Activated T-cell treated with anti-CD3 and anti-CD28 coated beads, Interleukin-2, amount 50 U/mL, for 24 hours (primary cell): ENCODE measurements around the gene MRPL37.
A peak's percentile ranks its signal among the peaks of the same experiment; 100 is the strongest.
"Not testable (repeated sequence)": the region's sequence is repeated elsewhere in the genome, so short reads cannot be mapped to it uniquely, and the experiment has no call there.

Experiments
- DNase-seq: peaks from one replicate; pipeline ENCODE4 v3.0.0-alpha.2; 2020
- H3K27ac Mint-ChIP-seq: 2 replicates; pipeline ENCODE4 v1.8.0; 2020; ENCODE audit warnings: mild to moderate bottlenecking, mixed read lengths
- H3K27me3 Mint-ChIP-seq: 2 replicates; pipeline ENCODE4 v1.8.0; 2020; ENCODE audit warnings: mixed read lengths
- H3K36me3 Mint-ChIP-seq: 2 replicates; pipeline ENCODE4 v1.8.0; 2020; ENCODE audit warnings: low read depth, mixed read lengths
- H3K4me1 Mint-ChIP-seq: 2 replicates; pipeline ENCODE4 v1.8.0; 2020; ENCODE audit warnings: low read depth, mixed read lengths
- H3K4me3 Mint-ChIP-seq: 2 replicates; pipeline ENCODE4 v1.8.0; 2020; ENCODE audit warnings: mild to moderate bottlenecking, moderate library complexity, mixed read lengths
- H3K9me3 Mint-ChIP-seq: 2 replicates; pipeline ENCODE4 v1.8.0; 2020; ENCODE audit warnings: mixed read lengths

Gene MRPL37

GRCh38 chr1:54166357-54166756, 33.6 kb upstream of the MRPL37 start:
- not testable (repeated sequence) for DNase-seq, H3K27ac Mint-ChIP-seq, H3K4me3 Mint-ChIP-seq, H3K27me3 Mint-ChIP-seq, H3K9me3 Mint-ChIP-seq, H3K36me3 Mint-ChIP-seq, H3K4me1 Mint-ChIP-seq

- Mint-ChIP-seq H3K4me3 (no peak overlapping the region), H3K27ac (no peak overlapping the region), H3K27me3 (no peaks in the 10 kb centered on the region), H3K36me3 (peaks cover 1% of the 10 kb centered on the region), H3K9me3 (no peaks in the 10 kb centered on the region), H3K4me1 (peaks cover 9% of the 10 kb centered on the region)
- no peak for DNase-seq
These were observed 32.4 kb upstream of the MRPL37 start for GRCh38 chr1:54167422-54168139.

GRCh38 chr1:54168206-54168965, 31.6 kb upstream of the MRPL37 start:
- DNase-seq = no peak
- no peaks in the 10 kb centered on the region for H3K27me3 Mint-ChIP-seq

GRCh38 chr1:54169068-54169467, 30.9 kb upstream of the MRPL37 start:
- no peak for DNase-seq
- H3K4me3 Mint-ChIP-seq = no peak overlapping the region
- H3K27me3 Mint-ChIP-seq = no peaks in the 10 kb centered on the region
- no peaks in the 10 kb centered on the region for H3K9me3 Mint-ChIP-seq
- H3K36me3 Mint-ChIP-seq = peaks cover 3% of the 10 kb centered on the region
- peaks cover 9% of the 10 kb centered on the region for H3K4me1 Mint-ChIP-seq
- no peak overlapping the region for H3K27ac Mint-ChIP-seq

More at GRCh38 chr1:54168206-54168965, 31.6 kb upstream of the MRPL37 start:
- peaks cover 3% of the 10 kb centered on the region for H3K36me3 Mint-ChIP-seq
- no peaks in the 10 kb centered on the region for H3K9me3 Mint-ChIP-seq
- H3K4me1 Mint-ChIP-seq = peaks cover 9% of the 10 kb centered on the region
- no peak overlapping the region for H3K27ac Mint-ChIP-seq
- H3K4me3 Mint-ChIP-seq = no peak overlapping the region

GRCh38 chr1:54171016-54171415, 29.0 kb upstream of the MRPL37 start:
- Mint-ChIP-seq H3K4me1 (peaks cover 9% of the 10 kb centered on the region), H3K4me3 (no peak overlapping the region), H3K27ac (peak overlapping the region; percentile 18), H3K9me3 (no peaks in the 10 kb centered on the region), H3K36me3 (peaks cover 11% of the 10 kb centered on the region), H3K27me3 (no peaks in the 10 kb centered on the region)
- DNase-seq = no peak

- H3K27ac Mint-ChIP-seq = no peak overlapping the region
- H3K27me3 Mint-ChIP-seq = no peaks in the 10 kb centered on the region
- DNase-seq = no peak
- peaks cover 13% of the 10 kb centered on the region for H3K36me3 Mint-ChIP-seq
- H3K9me3 Mint-ChIP-seq = no peaks in the 10 kb centered on the region
- H3K4me3 Mint-ChIP-seq = no peak overlapping the region
- peaks cover 9% of the 10 kb centered on the region for H3K4me1 Mint-ChIP-seq
These were observed 28.4 kb upstream of the MRPL37 start for GRCh38 chr1:54171606-54172005.

- Mint-ChIP-seq H3K36me3 (peaks cover 18% of the 10 kb centered on the region), H3K4me1 (peaks cover 9% of the 10 kb centered on the region), H3K27ac (no peak overlapping the region), H3K4me3 (no peak overlapping the region), H3K27me3 (no peaks in the 10 kb centered on the region), H3K9me3 (no peaks in the 10 kb centered on the region)
- DNase-seq = no peak
These were observed 27.1 kb upstream of the MRPL37 start for GRCh38 chr1:54172614-54173599.

- Mint-ChIP-seq H3K36me3 (peaks cover 26% of the 10 kb centered on the region), H3K9me3 (no peaks in the 10 kb centered on the region), H3K27ac (no peak overlapping the region), H3K27me3 (no peaks in the 10 kb centered on the region), H3K4me1 (peaks cover 9% of the 10 kb centered on the region), H3K4me3 (no peak overlapping the region)
- no peak for DNase-seq
These were observed 26.3 kb upstream of the MRPL37 start for GRCh38 chr1:54173681-54174080.

GRCh38 chr1:54174106-54174505, 25.9 kb upstream of the MRPL37 start:
- H3K9me3 Mint-ChIP-seq = no peaks in the 10 kb centered on the region
- H3K27ac Mint-ChIP-seq = no peak overlapping the region
- H3K4me3 Mint-ChIP-seq = no peak overlapping the region
- no peaks in the 10 kb centered on the region for H3K27me3 Mint-ChIP-seq
- no peak for DNase-seq
- peaks cover 9% of the 10 kb centered on the region for H3K4me1 Mint-ChIP-seq
- peaks cover 29% of the 10 kb centered on the region for H3K36me3 Mint-ChIP-seq

- H3K27ac Mint-ChIP-seq = no peak overlapping the region
- no peak overlapping the region for H3K4me3 Mint-ChIP-seq
- peaks cover 43% of the 10 kb centered on the region for H3K36me3 Mint-ChIP-seq
- no peaks in the 10 kb centered on the region for H3K27me3 Mint-ChIP-seq
- no peaks in the 10 kb centered on the region for H3K9me3 Mint-ChIP-seq
- no peaks in the 10 kb centered on the region for H3K4me1 Mint-ChIP-seq
- no peak for DNase-seq
These were observed 23.2 kb upstream of the MRPL37 start for GRCh38 chr1:54176621-54177327.

GRCh38 chr1:54177726-54178125, 22.2 kb upstream of the MRPL37 start:
- no peak overlapping the region for H3K4me3 Mint-ChIP-seq
- peaks cover 42% of the 10 kb centered on the region for H3K36me3 Mint-ChIP-seq
- no peak for DNase-seq
- H3K27ac Mint-ChIP-seq = no peak overlapping the region
- no peaks in the 10 kb centered on the region for H3K9me3 Mint-ChIP-seq
- no peaks in the 10 kb centered on the region for H3K27me3 Mint-ChIP-seq
- no peaks in the 10 kb centered on the region for H3K4me1 Mint-ChIP-seq

GRCh38 chr1:54178296-54179070, 21.5 kb upstream of the MRPL37 start:
- no peak for DNase-seq
- H3K4me1 Mint-ChIP-seq = no peaks in the 10 kb centered on the region
- H3K36me3 Mint-ChIP-seq = peaks cover 48% of the 10 kb centered on the region
- no peaks in the 10 kb centered on the region for H3K27me3 Mint-ChIP-seq
- H3K9me3 Mint-ChIP-seq = no peaks in the 10 kb centered on the region
- no peak overlapping the region for H3K27ac Mint-ChIP-seq
- H3K4me3 Mint-ChIP-seq = no peak overlapping the region

GRCh38 chr1:54180701-54181360, 19.1 kb upstream of the MRPL37 start:
- Mint-ChIP-seq H3K4me3 (no peak overlapping the region), H3K27me3 (no peaks in the 10 kb centered on the region), H3K9me3 (no peaks in the 10 kb centered on the region), H3K27ac (no peak overlapping the region), H3K36me3 (peaks cover 57% of the 10 kb centered on the region), H3K4me1 (no peaks in the 10 kb centered on the region)
- no peak for DNase-seq
